ENCODE data around the gene BZW2. TPM values are rescaled to one million over a fixed set of nuclear protein-coding genes. Genes with fewer than 3 reads are reported as not detected.

The BZW2 gene
- polyA plus RNA-seq, 4 donors, result 69.0 to 82.1 (median 73.8) TPM

GRCh38 chr7:16743236-16743635, 97.3 kb downstream of the BZW2 start:
- no peak for DNase-seq (ENCODE audit: low read depth in 4 of 4, low spot score in 2 of 4)

GRCh38 chr7:16744518-16745250, 98.7 kb downstream of the BZW2 start:
- DNase-seq (ENCODE audit: low read depth in 4 of 4, low spot score in 2 of 4), result no peak

- no peak for DNase-seq (ENCODE audit: low read depth in 4 of 4, low spot score in 2 of 4)
Observed at GRCh38 chr7:16745645-16746044, 99.7 kb downstream of the BZW2 start.

GRCh38 chr7:16747102-16747501, 101.1 kb downstream of the BZW2 start:
- DNase-seq (ENCODE audit: low read depth in 4 of 4, low spot score in 2 of 4), result no peak

GRCh38 chr7:16753102-16753931, 107.3 kb downstream of the BZW2 start, which contains the start of gene TSPAN13:
TSS of gene TSPAN13 (plus strand) at chr7:16753755. CDS start at chr7:16753968, 213 bp downstream.
- DNase-seq (ENCODE audit: low read depth in 4 of 4, low spot score in 2 of 4), result peak in 3 of 4 donors; percentile 47 to 74 (median 72)

- peak in 1 of 4 donors; percentile 39 for DNase-seq (ENCODE audit: low read depth in 4 of 4, low spot score in 2 of 4)
Observed at GRCh38 chr7:16753932-16754855, 108.2 kb downstream of the BZW2 start.

- no peak for DNase-seq (ENCODE audit: low read depth in 4 of 4, low spot score in 2 of 4)
Observed at GRCh38 chr7:16754856-16755317, 108.9 kb downstream of the BZW2 start.

GRCh38 chr7:16755397-16755796, 109.4 kb downstream of the BZW2 start:
- DNase-seq (ENCODE audit: low read depth in 4 of 4, low spot score in 2 of 4), result no peak

Other genes with a start within 250 kb of the BZW2 start
- 1 to 10 TPM; 4.2 to 5.9 (median 4.7) TPM for gene CRPPA, start 224.6 kb upstream of the BZW2 start, polyA plus RNA-seq (ENCODE audit: insufficient read length in 4 of 4)
- gene SOSTDC1, start 180.4 kb upstream of the BZW2 start, polyA plus RNA-seq (ENCODE audit: insufficient read length in 4 of 4), result 10 to 100 TPM; 43.8 to 63.3 (median 52.1) TPM
- gene LRRC72, start 119.4 kb upstream of the BZW2 start, polyA plus RNA-seq (ENCODE audit: insufficient read length in 4 of 4), result not detected
- 10 to 100 TPM; 27.5 to 36.7 (median 33.8) TPM for gene ANKMY2, start 427 bp upstream of the BZW2 start, polyA plus RNA-seq (ENCODE audit: insufficient read length in 4 of 4)
- gene TSPAN13, start 107.6 kb downstream of the BZW2 start, polyA plus RNA-seq (ENCODE audit: insufficient read length in 4 of 4), result 10 to 100 TPM; 24.3 to 34.3 (median 27.0) TPM
- 10 to 100 TPM; 48.9 to 70.8 (median 61.4) TPM for gene AGR2, start 158.8 kb downstream of the BZW2 start, polyA plus RNA-seq (ENCODE audit: insufficient read length in 4 of 4)
- gene AGR3, start 235.8 kb downstream of the BZW2 start, polyA plus RNA-seq (ENCODE audit: insufficient read length in 4 of 4), result 1 to 10 TPM; 1.8 to 5.5 (median 2.5) TPM